Type B pancreatic cell (in vitro differentiated cells): ENCODE results near the gene BFSP1. TPM values are rescaled to one million over a fixed set of nuclear protein-coding genes. Genes with fewer than 3 reads are reported as not detected.

Experiments
- DNase-seq: peaks from one replicate; pipeline ENCODE4 v3.0.0; 2021; ENCODE audit warnings: mixed read lengths; ENCODE audit not compliant: unreplicated experiment; ENCODE audit errors: extremely low spot score
- H3K27ac Mint-ChIP-seq: 2 replicates; pipeline ENCODE4 v1.8.0; 2021; ENCODE audit warnings: mild to moderate bottlenecking, mixed read lengths
- H3K27me3 Mint-ChIP-seq: 2 replicates; pipeline ENCODE4 v1.8.0; 2021; ENCODE audit warnings: mixed read lengths
- H3K36me3 Mint-ChIP-seq: 2 replicates; pipeline ENCODE4 v1.8.0; 2021; ENCODE audit warnings: mixed read lengths
- H3K4me1 Mint-ChIP-seq: one replicate; pipeline ENCODE4 v1.8.0; 2021; ENCODE audit warnings: mixed read lengths; ENCODE audit not compliant: unreplicated experiment
- H3K4me3 Mint-ChIP-seq: 2 replicates; pipeline ENCODE4 v1.8.0; 2021; ENCODE audit warnings: mild to moderate bottlenecking, mixed read lengths
- H3K9me3 Mint-ChIP-seq: 2 replicates; pipeline ENCODE4 v1.8.0; 2021; ENCODE audit warnings: mixed read lengths
- CTCF ChIP-seq: fragments of 200-600 bp; sonication (generic); conservative IDR thresholded peaks from 2 replicates; pipeline ENCODE4 v1.5.0; 2021; ENCODE audit warnings: antibody characterized with exemption, mild to moderate bottlenecking
- total RNA-seq: library from RNA; stranded (reverse); gene quantifications from 2 replicates; pipeline ENCODE4 v1.2.1, GENCODE V29; 2021; ENCODE audit warnings: low replicate concordance

BFSP1 gene
- total RNA-seq, 1 donor from 2014 or later: 1.9 TPM

GRCh38 chr20:17488916-17489600 is 42.1 kb downstream of the BFSP1 start:
- Mint-ChIP-seq H3K36me3 (no peaks in the 10 kb centered on the region), H3K4me1 (no peaks in the 10 kb centered on the region), H3K4me3 (no peak overlapping the region), H3K27ac (no peak overlapping the region), H3K27me3 (peaks cover 13% of the 10 kb centered on the region), H3K9me3 (no peaks in the 10 kb centered on the region)
- no peak for DNase-seq
- TF ChIP-seq CTCF: no peak

- Mint-ChIP-seq H3K27ac (no peak overlapping the region), H3K4me3 (no peak overlapping the region), H3K36me3 (no peaks in the 10 kb centered on the region), H3K9me3 (no peaks in the 10 kb centered on the region), H3K4me1 (no peaks in the 10 kb centered on the region), H3K27me3 (peaks cover 13% of the 10 kb centered on the region)
- TF ChIP-seq CTCF: no peak
- no peak for DNase-seq
These were observed 46.2 kb downstream of the BFSP1 start for GRCh38 chr20:17485017-17485416.

GRCh38 chr20:17482536-17482935 is 48.6 kb downstream of the BFSP1 start:
- Mint-ChIP-seq H3K4me3 (no peak overlapping the region), H3K27me3 (peaks cover 13% of the 10 kb centered on the region), H3K9me3 (no peaks in the 10 kb centered on the region), H3K4me1 (no peaks in the 10 kb centered on the region), H3K36me3 (no peaks in the 10 kb centered on the region), H3K27ac (no peak overlapping the region)
- DNase-seq: peak; percentile 15
- TF ChIP-seq CTCF: no peak

GRCh38 chr20:17481661-17482060 is 49.5 kb downstream of the BFSP1 start:
- no peaks in the 10 kb centered on the region for H3K36me3 Mint-ChIP-seq
- H3K4me1 Mint-ChIP-seq: no peaks in the 10 kb centered on the region
- DNase-seq: peak; percentile 63
- H3K9me3 Mint-ChIP-seq: no peaks in the 10 kb centered on the region
- H3K27me3 Mint-ChIP-seq: peaks cover 7% of the 10 kb centered on the region
- H3K4me3 Mint-ChIP-seq: no peak overlapping the region
- no peak for TF ChIP-seq CTCF
- no peak overlapping the region for H3K27ac Mint-ChIP-seq

GRCh38 chr20:17480696-17481095 is 50.5 kb downstream of the BFSP1 start:
- TF ChIP-seq CTCF: no peak
- no peak overlapping the region for H3K4me3 Mint-ChIP-seq
- no peaks in the 10 kb centered on the region for H3K4me1 Mint-ChIP-seq
- H3K27me3 Mint-ChIP-seq: peaks cover 3% of the 10 kb centered on the region
- H3K27ac Mint-ChIP-seq: no peak overlapping the region
- DNase-seq: peak; percentile 58
- no peaks in the 10 kb centered on the region for H3K36me3 Mint-ChIP-seq
- no peaks in the 10 kb centered on the region for H3K9me3 Mint-ChIP-seq
